Kidney capillary endothelial cell (primary cell): ENCODE results near the gene AGAP4.
"Not testable (repeated sequence)": the region's sequence is repeated elsewhere in the genome, so short reads cannot be mapped to it uniquely, and the experiment has no call there.

ENCODE experiments used
- DNase-seq: peaks from one replicate; pipeline ENCODE4 v3.0.0-alpha.2; 2018; ENCODE audit warnings: low spot score

The AGAP4 gene

GRCh38 chr10:45790694-45791426 is 56.4 kb downstream of the AGAP4 start:
- not testable (repeated sequence) for DNase-seq

GRCh38 chr10:45789991-45790390 is 57.3 kb downstream of the AGAP4 start:
- DNase-seq: not testable (repeated sequence)

DNA sequence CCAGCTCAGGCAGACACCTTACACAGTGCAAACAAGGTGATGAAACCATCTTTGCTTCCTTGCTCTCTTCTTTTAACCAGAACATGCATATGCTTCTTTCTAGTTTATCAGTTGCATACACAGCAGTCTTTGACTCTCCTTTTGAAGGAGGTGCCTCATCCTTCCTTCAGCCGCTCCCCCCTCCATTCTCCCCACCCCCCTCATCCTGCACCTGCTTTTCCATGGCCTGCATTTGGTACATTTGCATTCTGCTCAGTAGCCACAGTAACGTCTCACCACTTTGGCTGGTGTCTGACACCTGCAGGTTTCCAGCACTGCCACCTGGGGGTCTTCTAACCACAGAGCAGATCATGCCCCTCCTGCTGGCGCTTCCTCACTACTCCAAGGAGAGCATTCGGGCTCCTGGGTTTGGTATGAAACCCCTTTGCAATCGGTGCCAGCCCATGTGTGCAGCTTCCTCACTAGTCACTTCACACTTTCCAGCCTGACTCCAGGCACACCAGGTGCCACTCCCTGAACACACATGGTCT is 60.0 kb downstream of the AGAP4 start:
- not testable (repeated sequence) for DNase-seq

DNA sequence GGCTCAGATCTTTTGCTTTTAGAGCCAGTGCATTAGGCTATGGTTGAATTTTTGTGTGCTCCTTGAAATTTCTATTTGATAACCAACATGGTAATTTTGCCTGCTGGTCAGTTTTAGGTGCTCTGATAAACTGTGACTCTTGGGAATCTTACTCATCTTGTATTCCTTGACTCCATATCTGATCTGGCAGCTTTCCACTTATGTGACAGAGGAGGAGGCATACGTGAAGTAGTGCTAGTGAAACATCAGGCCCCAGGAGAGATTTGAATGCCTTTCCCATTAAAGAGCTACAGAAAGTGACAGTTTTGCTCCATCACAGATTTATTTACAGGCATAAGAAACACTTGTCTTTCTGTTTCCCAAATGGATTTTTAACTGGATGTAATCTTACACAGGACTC is 61.1 kb downstream of the AGAP4 start:
- not testable (repeated sequence) for DNase-seq
